B cell (primary cell): ENCODE measurements around the gene STAG1.

ENCODE experiments used
- CTCF ChIP-seq: fragments of 200-600 bp; IDR thresholded peaks from one replicate; pipeline ENCODE4 v1.8.0; 2022; ENCODE audit warnings: antibody characterized with exemption, mild to moderate bottlenecking
- EZH2 ChIP-seq: IDR thresholded peaks from 2 replicates; pipeline ENCODE4 v1.6.1; 2012; ENCODE audit warnings: borderline replicate concordance, low read depth, mild to moderate bottlenecking, moderate library complexity, low read length; ENCODE audit not compliant: insufficient read depth, poor library complexity, severe bottlenecking

- no peak for TF ChIP-seq CTCF
- TF ChIP-seq EZH2 = no peak
Measured at GRCh38 chr3:136545664-136546268, 206.4 kb downstream of the STAG1 start.
